Hepatocyte (in vitro differentiated cells): ENCODE measurements around the gene ABCG4.

Experiments used
- CTCF ChIP-seq: fragments of 200-600 bp; sonication (generic); IDR thresholded peaks from 2 replicates; pipeline ENCODE4 v1.5.1; 2016; ENCODE audit warnings: antibody characterized with exemption, mild to moderate bottlenecking; ENCODE audit not compliant: poor library complexity
- EZH2phosphoT487 ChIP-seq: fragments of 200-600 bp; sonication (generic); IDR thresholded peaks from one replicate; pipeline ENCODE4 v1.6.1; 2018; ENCODE audit warnings: antibody characterized with exemption, mild to moderate bottlenecking, low read depth, moderate library complexity; ENCODE audit not compliant: unreplicated experiment, severe bottlenecking

GRCh38 chr11:119107538-119108145 lies 41.2 kb upstream of the ABCG4 start:
- no peak for TF ChIP-seq EZH2phosphoT487
- no peak for TF ChIP-seq CTCF
